SU-DHL-6 (cell line): ENCODE data around the gene RARB.

Source experiments
- EZH2phosphoT487 ChIP-seq: fragments of 200-600 bp; sonication (generic), shearing (Covaris generic); conservative IDR thresholded peaks from 2 replicates; pipeline ENCODE4 v1.6.1; 2018; ENCODE audit warnings: mild to moderate bottlenecking, antibody characterized with exemption, low read length, moderate library complexity, mixed read lengths
- TF ChIP-seq, protein P1 (sequence below): fragments of 200-600 bp; sonication (generic); IDR thresholded peaks from one replicate; pipeline ENCODE4 v1.5.1; 2017; ENCODE audit warnings: antibody characterized with exemption, mild to moderate bottlenecking, low read length, moderate library complexity; ENCODE audit not compliant: insufficient read depth, poor library complexity, severe bottlenecking

DNA sequence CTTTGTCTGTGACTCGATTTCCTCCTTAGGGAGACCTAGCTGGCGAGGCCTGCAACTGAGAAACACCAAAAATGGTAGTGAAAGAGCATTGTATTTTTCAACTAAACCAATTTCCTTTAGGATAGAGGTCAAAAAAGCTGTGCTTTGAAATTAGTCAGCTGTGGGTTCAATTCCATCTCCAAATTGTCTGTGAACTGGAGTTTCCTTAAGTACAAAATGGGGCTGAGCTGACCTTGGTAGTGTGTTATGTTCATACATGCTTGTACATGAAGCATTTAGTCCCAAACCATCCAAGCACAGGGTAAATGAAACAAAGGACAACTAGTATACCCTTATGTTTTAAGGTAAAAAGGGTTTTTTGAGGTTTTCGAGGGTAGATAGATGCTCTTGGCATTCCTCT is 99.3 kb downstream of the RARB start:
- TF ChIP-seq, protein P1, sequence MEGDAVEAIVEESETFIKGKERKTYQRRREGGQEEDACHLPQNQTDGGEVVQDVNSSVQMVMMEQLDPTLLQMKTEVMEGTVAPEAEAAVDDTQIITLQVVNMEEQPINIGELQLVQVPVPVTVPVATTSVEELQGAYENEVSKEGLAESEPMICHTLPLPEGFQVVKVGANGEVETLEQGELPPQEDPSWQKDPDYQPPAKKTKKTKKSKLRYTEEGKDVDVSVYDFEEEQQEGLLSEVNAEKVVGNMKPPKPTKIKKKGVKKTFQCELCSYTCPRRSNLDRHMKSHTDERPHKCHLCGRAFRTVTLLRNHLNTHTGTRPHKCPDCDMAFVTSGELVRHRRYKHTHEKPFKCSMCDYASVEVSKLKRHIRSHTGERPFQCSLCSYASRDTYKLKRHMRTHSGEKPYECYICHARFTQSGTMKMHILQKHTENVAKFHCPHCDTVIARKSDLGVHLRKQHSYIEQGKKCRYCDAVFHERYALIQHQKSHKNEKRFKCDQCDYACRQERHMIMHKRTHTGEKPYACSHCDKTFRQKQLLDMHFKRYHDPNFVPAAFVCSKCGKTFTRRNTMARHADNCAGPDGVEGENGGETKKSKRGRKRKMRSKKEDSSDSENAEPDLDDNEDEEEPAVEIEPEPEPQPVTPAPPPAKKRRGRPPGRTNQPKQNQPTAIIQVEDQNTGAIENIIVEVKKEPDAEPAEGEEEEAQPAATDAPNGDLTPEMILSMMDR = no peak
- TF ChIP-seq EZH2phosphoT487 = no peak
